Mesendoderm (in vitro differentiated cells): ENCODE results near the gene RUNX2.
A peak's percentile ranks its signal among the peaks of the same experiment; 100 is the strongest.

ENCODE experiments used
- DNase-seq: peaks from one replicate; pipeline ENCODE4 v3.0.0; 2013
- H2AK5ac ChIP-seq: 2 replicates; pipeline ENCODE4 v1.6.1; 2013; ENCODE audit warnings: low read length, inconsistent platforms
- H2BK120ac ChIP-seq: 2 replicates; pipeline ENCODE4 v1.6.1; 2013; ENCODE audit warnings: low read depth, mild to moderate bottlenecking, low read length, moderate library complexity, mixed read lengths
- H2BK15ac ChIP-seq: replicated peaks from 2 replicates; pipeline ENCODE4 v1.6.1; 2013; ENCODE audit warnings: low read depth, mild to moderate bottlenecking, moderate library complexity
- H2BK5ac ChIP-seq: 2 replicates; pipeline ENCODE4 v1.6.1; 2013; ENCODE audit warnings: low read length, inconsistent platforms
- H3K18ac ChIP-seq: 2 replicates; pipeline ENCODE4 v1.6.1; 2013; ENCODE audit warnings: mild to moderate bottlenecking, low read length, mixed read lengths
- H3K23ac ChIP-seq: one replicate; pipeline ENCODE4 v1.6.1; 2013; ENCODE audit warnings: low read length
- H3K27ac ChIP-seq: 2 replicates; pipeline ENCODE4 v1.5.1; 2013; ENCODE audit warnings: low read depth, mild to moderate bottlenecking, inconsistent platforms, low read length, moderate library complexity
- H3K27me3 ChIP-seq: 2 replicates; pipeline ENCODE4 v1.6.1; 2013; ENCODE audit warnings: low read length, control low read depth, mild to moderate bottlenecking, inconsistent platforms; ENCODE audit not compliant: insufficient read depth, poor library complexity
- H3K36me3 ChIP-seq: 2 replicates; pipeline ENCODE4 v1.6.1; 2013; ENCODE audit warnings: low read length, inconsistent platforms; ENCODE audit not compliant: control insufficient read depth, insufficient read depth
- H3K4ac ChIP-seq: one replicate; pipeline ENCODE4 v1.6.1; 2013; ENCODE audit warnings: low read depth, mild to moderate bottlenecking, low read length, moderate library complexity
- H3K4me1 ChIP-seq: 2 replicates; pipeline ENCODE4 v1.6.1; 2013; ENCODE audit warnings: low read depth, low read length, inconsistent platforms; ENCODE audit not compliant: control insufficient read depth
- H3K4me2 ChIP-seq: 2 replicates; pipeline ENCODE4 v1.6.1; 2013; ENCODE audit warnings: low read length
- H3K4me3 ChIP-seq: 2 replicates; pipeline ENCODE4 v1.5.1; 2013; ENCODE audit warnings: mild to moderate bottlenecking, low read length
- H3K56ac ChIP-seq: one replicate; pipeline ENCODE4 v1.6.1; 2013; ENCODE audit warnings: low read length
- H3K79me1 ChIP-seq: 2 replicates; pipeline ENCODE4 v1.6.1; 2013; ENCODE audit warnings: low read length, inconsistent platforms
- H3K79me2 ChIP-seq: 2 replicates; pipeline ENCODE4 v1.6.1; 2013; ENCODE audit warnings: mild to moderate bottlenecking, low read length; ENCODE audit not compliant: control insufficient read depth, insufficient read depth
- H3K9ac ChIP-seq: 2 replicates; pipeline ENCODE4 v1.6.1; 2013; ENCODE audit warnings: low read length, inconsistent platforms
- H4K5ac ChIP-seq: one replicate; pipeline ENCODE4 v1.6.1; 2013; ENCODE audit warnings: low read length
- H4K8ac ChIP-seq: one replicate; pipeline ENCODE4 v1.6.1; 2013; ENCODE audit warnings: low read depth, mild to moderate bottlenecking, control low read depth, low read length, moderate library complexity
- WGBS: extraction: QIAGEN DNeasy Blood & Tissue Kit; methylation state at CpG from one replicate; pipeline ENCODE4 v1.1.7; 2013; ENCODE audit warnings: low lambda C conversion rate, missing lambda C conversion rate; ENCODE audit not compliant: insufficient coverage; ENCODE audit errors: extremely low coverage; 5-methylcytosine and 5-hydroxymethylcytosine counted together

RUNX2 gene

GRCh38 chr6:45302832-45303231 lies 25.3 kb upstream of the RUNX2 start:
- no peak overlapping the region for H2BK5ac ChIP-seq
- H3K4me3 ChIP-seq: no peak overlapping the region
- no peak overlapping the region for H3K23ac ChIP-seq
- H4K8ac ChIP-seq: no peak overlapping the region
- no peaks in the 10 kb centered on the region for H3K4me1 ChIP-seq
- H2BK120ac ChIP-seq: no peak overlapping the region
- H3K18ac ChIP-seq: no peak overlapping the region
- DNase-seq: no peak
- WGBS: no CpG with 5 or more reads among the region's 3 CpGs
- H3K4me2 ChIP-seq: no peak overlapping the region
- H3K9ac ChIP-seq: no peak overlapping the region
- H3K27ac ChIP-seq: no peak overlapping the region
- H3K79me2 ChIP-seq: no peaks in the 10 kb centered on the region
- no peak overlapping the region for H4K5ac ChIP-seq
- H3K56ac ChIP-seq: no peak overlapping the region
- H3K36me3 ChIP-seq: no peaks in the 10 kb centered on the region
- H2BK15ac ChIP-seq: no peak overlapping the region
- peaks cover 4% of the 10 kb centered on the region for H3K79me1 ChIP-seq
- H2AK5ac ChIP-seq: no peak overlapping the region
- no peaks in the 10 kb centered on the region for H3K27me3 ChIP-seq
- H3K4ac ChIP-seq: no peak overlapping the region

- no peak overlapping the region for H3K4me2 ChIP-seq
- no peaks in the 10 kb centered on the region for H3K27me3 ChIP-seq
- no peak overlapping the region for H2AK5ac ChIP-seq
- no peak overlapping the region for H3K9ac ChIP-seq
- H3K27ac ChIP-seq: no peak overlapping the region
- no peaks in the 10 kb centered on the region for H3K79me2 ChIP-seq
- H2BK15ac ChIP-seq: no peak overlapping the region
- no CpG with 5 or more reads among the region's 1 CpG for WGBS
- no peak overlapping the region for H2BK120ac ChIP-seq
- no peak overlapping the region for H3K18ac ChIP-seq
- H4K8ac ChIP-seq: no peak overlapping the region
- no peaks in the 10 kb centered on the region for H3K4me1 ChIP-seq
- no peak overlapping the region for H4K5ac ChIP-seq
- H3K36me3 ChIP-seq: no peaks in the 10 kb centered on the region
- peaks cover 4% of the 10 kb centered on the region for H3K79me1 ChIP-seq
- no peak overlapping the region for H3K4me3 ChIP-seq
- no peak overlapping the region for H3K23ac ChIP-seq
- DNase-seq: no peak
- no peak overlapping the region for H2BK5ac ChIP-seq
- no peak overlapping the region for H3K4ac ChIP-seq
- no peak overlapping the region for H3K56ac ChIP-seq
These were observed 22.6 kb upstream of the RUNX2 start for GRCh38 chr6:45305546-45305945.

GRCh38 chr6:45310118-45310788 lies 17.9 kb upstream of the RUNX2 start:
- Histone ChIP-seq H3K4me2 (no peak overlapping the region), H3K56ac (no peak overlapping the region), H4K5ac (no peak overlapping the region), H4K8ac (no peak overlapping the region), H3K4ac (no peak overlapping the region), H3K9ac (no peak overlapping the region), H3K79me1 (peaks cover 4% of the 10 kb centered on the region), H3K36me3 (no peaks in the 10 kb centered on the region), H2AK5ac (no peak overlapping the region), H3K4me3 (no peak overlapping the region), H3K27me3 (no peaks in the 10 kb centered on the region), H3K79me2 (no peaks in the 10 kb centered on the region), H3K23ac (no peak overlapping the region), H3K27ac (no peak overlapping the region), H2BK5ac (no peak overlapping the region), H2BK120ac (no peak overlapping the region), H2BK15ac (no peak overlapping the region), H3K4me1 (no peaks in the 10 kb centered on the region), H3K18ac (peak overlapping the region; percentile 14)
- peak; percentile 68 for DNase-seq
- WGBS: no CpG with 5 or more reads among the region's 7 CpGs

GRCh38 chr6:45314146-45314545 lies 14.0 kb upstream of the RUNX2 start:
- DNase-seq: no peak
- no peak overlapping the region for H3K27ac ChIP-seq
- H3K56ac ChIP-seq: no peak overlapping the region
- H3K27me3 ChIP-seq: no peaks in the 10 kb centered on the region
- no peak overlapping the region for H3K4ac ChIP-seq
- H3K79me2 ChIP-seq: no peaks in the 10 kb centered on the region
- H3K18ac ChIP-seq: no peak overlapping the region
- H4K8ac ChIP-seq: no peak overlapping the region
- H3K4me2 ChIP-seq: no peak overlapping the region
- H4K5ac ChIP-seq: no peak overlapping the region
- no peaks in the 10 kb centered on the region for H3K36me3 ChIP-seq
- H2BK120ac ChIP-seq: no peak overlapping the region
- H2BK5ac ChIP-seq: no peak overlapping the region
- H3K79me1 ChIP-seq: no peaks in the 10 kb centered on the region
- H2AK5ac ChIP-seq: no peak overlapping the region
- H3K9ac ChIP-seq: no peak overlapping the region
- H3K4me1 ChIP-seq: no peaks in the 10 kb centered on the region
- no peak overlapping the region for H2BK15ac ChIP-seq
- no CpG with 5 or more reads among the region's 5 CpGs for WGBS
- no peak overlapping the region for H3K4me3 ChIP-seq
- H3K23ac ChIP-seq: no peak overlapping the region

GRCh38 chr6:45320349-45320748 lies 7.8 kb upstream of the RUNX2 start:
- Histone ChIP-seq H3K23ac (no peak overlapping the region), H3K4me1 (no peaks in the 10 kb centered on the region), H2AK5ac (no peak overlapping the region), H3K4ac (no peak overlapping the region), H3K9ac (no peak overlapping the region), H3K79me2 (no peaks in the 10 kb centered on the region), H2BK15ac (no peak overlapping the region), H2BK5ac (no peak overlapping the region), H4K5ac (no peak overlapping the region), H3K4me3 (no peak overlapping the region), H4K8ac (no peak overlapping the region), H2BK120ac (no peak overlapping the region), H3K18ac (no peak overlapping the region), H3K36me3 (no peaks in the 10 kb centered on the region), H3K79me1 (no peaks in the 10 kb centered on the region), H3K56ac (no peak overlapping the region), H3K4me2 (no peak overlapping the region), H3K27me3 (no peaks in the 10 kb centered on the region), H3K27ac (no peak overlapping the region)
- no peak for DNase-seq
- WGBS: no CpG with 5 or more reads among the region's 4 CpGs

GRCh38 chr6:45323656-45324224 lies 4.4 kb upstream of the RUNX2 start:
- DNase-seq: no peak
- no peaks in the 10 kb centered on the region for H3K36me3 ChIP-seq
- H3K4me2 ChIP-seq: no peak overlapping the region
- H3K56ac ChIP-seq: no peak overlapping the region
- no peak overlapping the region for H4K8ac ChIP-seq
- no peaks in the 10 kb centered on the region for H3K79me1 ChIP-seq
- no peak overlapping the region for H3K23ac ChIP-seq
- H3K9ac ChIP-seq: no peak overlapping the region
- no peaks in the 10 kb centered on the region for H3K79me2 ChIP-seq
- no peak overlapping the region for H2BK120ac ChIP-seq
- H3K18ac ChIP-seq: no peak overlapping the region
- no peak overlapping the region for H3K27ac ChIP-seq
- H2AK5ac ChIP-seq: no peak overlapping the region
- H3K4me3 ChIP-seq: no peak overlapping the region
- no peaks in the 10 kb centered on the region for H3K27me3 ChIP-seq
- no peak overlapping the region for H3K4ac ChIP-seq
- no peak overlapping the region for H4K5ac ChIP-seq
- H2BK15ac ChIP-seq: no peak overlapping the region
- no peak overlapping the region for H2BK5ac ChIP-seq
- no CpG with 5 or more reads among the region's 3 CpGs for WGBS
- peaks cover 4% of the 10 kb centered on the region for H3K4me1 ChIP-seq
